ENCODE results near the gene SLMAP. TPM values are rescaled to one million over a fixed set of nuclear protein-coding genes. Genes with fewer than 3 reads are reported as not detected.
"Not testable (repeated sequence)": the region's sequence is repeated elsewhere in the genome, so short reads cannot be mapped to it uniquely, and the experiment has no call there.

Gene SLMAP
- total RNA-seq, 1 donor from 2014 or later: 57.1 TPM

- H3K4me1 Mint-ChIP-seq: no peaks in the 10 kb centered on the region
- no peak overlapping the region for H3K27ac Mint-ChIP-seq
- DNase-seq (no peak), ATAC-seq (ENCODE audit: low read depth) (no peak)
- TF ChIP-seq CTCF (IDR thresholded peaks at IDR 0.05): no peak
- H3K36me3 Mint-ChIP-seq (ENCODE audit: low read depth): peaks cover 35% of the 10 kb centered on the region
- ChIA-PET POLR2A (no interaction called here), CTCF (no interaction called here)
- no peaks in the 10 kb centered on the region for H3K27me3 Mint-ChIP-seq
- no peak overlapping the region for H3K4me3 Mint-ChIP-seq
- H3K9me3 Mint-ChIP-seq: no peaks in the 10 kb centered on the region
- intact Hi-C loops (cut with micrococcal nuclease): no loop called here
Observed at GRCh38 chr3:57877116-57877515, 121.0 kb downstream of the SLMAP start.

- H3K36me3 Mint-ChIP-seq (ENCODE audit: low read depth): peaks cover 30% of the 10 kb centered on the region
- DNase-seq; POLR2A ChIA-PET; ATAC-seq (ENCODE audit: low read depth); H3K4me3 Mint-ChIP-seq; CTCF ChIA-PET; intact Hi-C loops (cut with micrococcal nuclease); H3K27ac Mint-ChIP-seq; H3K27me3 Mint-ChIP-seq; H3K9me3 Mint-ChIP-seq; H3K4me1 Mint-ChIP-seq: not testable (repeated sequence)
Observed at GRCh38 chr3:57884436-57884835, 128.3 kb downstream of the SLMAP start.

GRCh38 chr3:57889807-57890206, 133.7 kb downstream of the SLMAP start:
- no peak for TF ChIP-seq CTCF (IDR thresholded peaks at IDR 0.05)
- intact Hi-C loops (cut with micrococcal nuclease): no loop called here
- DNase-seq (no peak), ATAC-seq (ENCODE audit: low read depth) (no peak)
- Mint-ChIP-seq H3K9me3 (no peaks in the 10 kb centered on the region), H3K36me3 (ENCODE audit: low read depth) (peaks cover 33% of the 10 kb centered on the region), H3K27me3 (no peaks in the 10 kb centered on the region), H3K4me1 (no peaks in the 10 kb centered on the region), H3K27ac (no peak overlapping the region), H3K4me3 (no peak overlapping the region)
- CTCF ChIA-PET: no interaction called here
- POLR2A ChIA-PET: no interaction called here

GRCh38 chr3:57890874-57891273, 134.8 kb downstream of the SLMAP start:
- POLR2A ChIA-PET: no interaction called here
- Mint-ChIP-seq H3K4me1 (no peaks in the 10 kb centered on the region), H3K4me3 (no peak overlapping the region), H3K36me3 (ENCODE audit: low read depth) (peaks cover 26% of the 10 kb centered on the region), H3K9me3 (no peaks in the 10 kb centered on the region), H3K27ac (no peak overlapping the region), H3K27me3 (no peaks in the 10 kb centered on the region)
- intact Hi-C loops (cut with micrococcal nuclease): no loop called here
- no peak for DNase-seq
- no peak for TF ChIP-seq CTCF (IDR thresholded peaks at IDR 0.05)
- CTCF ChIA-PET: no interaction called here
- no peak for ATAC-seq (ENCODE audit: low read depth)

- ATAC-seq (ENCODE audit: low read depth): no peak
- POLR2A ChIA-PET: interaction anchor here (0.6 kb wide), 1 partner anchor 45 kb away, joined by 4 read pairs; no protein-coding TSS in a partner anchor
- no peaks in the 10 kb centered on the region for H3K27me3 Mint-ChIP-seq
Observed at GRCh38 chr3:57892423-57892822, 136.3 kb downstream of the SLMAP start.

More at GRCh38 chr3:57892423-57892822, 136.3 kb downstream of the SLMAP start:
- Mint-ChIP-seq H3K9me3 (no peaks in the 10 kb centered on the region), H3K27ac (no peak overlapping the region), H3K36me3 (ENCODE audit: low read depth) (peaks cover 30% of the 10 kb centered on the region), H3K4me1 (no peaks in the 10 kb centered on the region), H3K4me3 (no peak overlapping the region)
- CTCF ChIA-PET: no interaction called here
- TF ChIP-seq CTCF (IDR thresholded peaks at IDR 0.05): no peak
- no peak for DNase-seq
- intact Hi-C loops (cut with micrococcal nuclease): no loop called here

All from activated B cell treated with CpG ODN at 0.5 μM for 24 hours (primary cell).